DOHH2 (cell line): ENCODE results near the gene ZNF304.

Experiments used
- EZH2phosphoT487 ChIP-seq: fragments of 200-600 bp; sonication (generic); IDR thresholded peaks from 2 replicates; pipeline ENCODE4 v1.6.1; 2017; ENCODE audit warnings: borderline replicate concordance, mild to moderate bottlenecking, antibody characterized with exemption, low read length, moderate library complexity, mixed read lengths
- TF ChIP-seq, protein P1 (sequence below): fragments of 200-600 bp; sonication (generic); IDR thresholded peaks from one replicate; pipeline ENCODE4 v1.5.1; 2014; ENCODE audit warnings: antibody characterized with exemption, mild to moderate bottlenecking, low read depth, low read length; ENCODE audit not compliant: poor library complexity, severe bottlenecking

- TF ChIP-seq, protein P1, sequence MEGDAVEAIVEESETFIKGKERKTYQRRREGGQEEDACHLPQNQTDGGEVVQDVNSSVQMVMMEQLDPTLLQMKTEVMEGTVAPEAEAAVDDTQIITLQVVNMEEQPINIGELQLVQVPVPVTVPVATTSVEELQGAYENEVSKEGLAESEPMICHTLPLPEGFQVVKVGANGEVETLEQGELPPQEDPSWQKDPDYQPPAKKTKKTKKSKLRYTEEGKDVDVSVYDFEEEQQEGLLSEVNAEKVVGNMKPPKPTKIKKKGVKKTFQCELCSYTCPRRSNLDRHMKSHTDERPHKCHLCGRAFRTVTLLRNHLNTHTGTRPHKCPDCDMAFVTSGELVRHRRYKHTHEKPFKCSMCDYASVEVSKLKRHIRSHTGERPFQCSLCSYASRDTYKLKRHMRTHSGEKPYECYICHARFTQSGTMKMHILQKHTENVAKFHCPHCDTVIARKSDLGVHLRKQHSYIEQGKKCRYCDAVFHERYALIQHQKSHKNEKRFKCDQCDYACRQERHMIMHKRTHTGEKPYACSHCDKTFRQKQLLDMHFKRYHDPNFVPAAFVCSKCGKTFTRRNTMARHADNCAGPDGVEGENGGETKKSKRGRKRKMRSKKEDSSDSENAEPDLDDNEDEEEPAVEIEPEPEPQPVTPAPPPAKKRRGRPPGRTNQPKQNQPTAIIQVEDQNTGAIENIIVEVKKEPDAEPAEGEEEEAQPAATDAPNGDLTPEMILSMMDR: no peak
- TF ChIP-seq EZH2phosphoT487: no peak
Observed at GRCh38 chr19:57308514-57308913, 42.6 kb upstream of the ZNF304 start.
